OCI-LY7 (cell line): ENCODE results near the gene SF3B6.
"Not testable (repeated sequence)": the region's sequence is repeated elsewhere in the genome, so short reads cannot be mapped to it uniquely, and the experiment has no call there.

Experiments
- EZH2phosphoT487 ChIP-seq: fragments of 200-600 bp; sonication (generic); IDR thresholded peaks from 2 replicates; pipeline ENCODE4 v1.6.1; 2018; ENCODE audit warnings: low read depth, borderline replicate concordance, mild to moderate bottlenecking, mixed run types, antibody characterized with exemption, low read length, moderate library complexity, mixed read lengths
- TF ChIP-seq, protein P1 (sequence below): fragments of 200-600 bp; sonication (generic); conservative IDR thresholded peaks from 2 replicates; pipeline ENCODE4 v1.5.1; 2014; ENCODE audit warnings: mild to moderate bottlenecking, antibody characterized with exemption, low read length, moderate library complexity, mixed read lengths

DNA sequence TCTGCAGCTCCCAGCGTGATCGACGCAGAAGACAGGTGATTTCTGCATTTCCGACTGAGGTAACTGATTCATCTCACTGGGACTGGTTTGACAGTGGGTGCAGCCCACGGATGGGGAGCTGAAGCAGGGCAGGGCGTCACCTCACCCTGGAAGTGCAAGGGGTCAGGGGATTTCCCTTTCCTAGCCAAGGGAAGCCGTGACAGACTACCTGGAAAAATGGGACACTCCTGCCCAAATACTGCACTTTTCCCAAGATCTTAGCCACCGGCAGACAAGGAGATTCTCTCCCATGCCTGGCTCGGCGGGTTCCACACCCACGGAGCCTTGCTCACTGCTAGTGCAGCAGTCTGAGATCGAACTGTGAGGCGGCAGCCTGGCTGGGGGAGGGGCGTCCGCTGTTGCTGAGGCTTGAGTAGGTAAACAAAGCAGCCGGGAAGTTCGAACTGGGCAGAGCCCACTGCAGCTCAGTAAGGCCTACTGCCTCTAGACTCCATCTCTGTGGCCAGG lies 19.1 kb upstream of the SF3B6 start:
- TF ChIP-seq, protein P1, sequence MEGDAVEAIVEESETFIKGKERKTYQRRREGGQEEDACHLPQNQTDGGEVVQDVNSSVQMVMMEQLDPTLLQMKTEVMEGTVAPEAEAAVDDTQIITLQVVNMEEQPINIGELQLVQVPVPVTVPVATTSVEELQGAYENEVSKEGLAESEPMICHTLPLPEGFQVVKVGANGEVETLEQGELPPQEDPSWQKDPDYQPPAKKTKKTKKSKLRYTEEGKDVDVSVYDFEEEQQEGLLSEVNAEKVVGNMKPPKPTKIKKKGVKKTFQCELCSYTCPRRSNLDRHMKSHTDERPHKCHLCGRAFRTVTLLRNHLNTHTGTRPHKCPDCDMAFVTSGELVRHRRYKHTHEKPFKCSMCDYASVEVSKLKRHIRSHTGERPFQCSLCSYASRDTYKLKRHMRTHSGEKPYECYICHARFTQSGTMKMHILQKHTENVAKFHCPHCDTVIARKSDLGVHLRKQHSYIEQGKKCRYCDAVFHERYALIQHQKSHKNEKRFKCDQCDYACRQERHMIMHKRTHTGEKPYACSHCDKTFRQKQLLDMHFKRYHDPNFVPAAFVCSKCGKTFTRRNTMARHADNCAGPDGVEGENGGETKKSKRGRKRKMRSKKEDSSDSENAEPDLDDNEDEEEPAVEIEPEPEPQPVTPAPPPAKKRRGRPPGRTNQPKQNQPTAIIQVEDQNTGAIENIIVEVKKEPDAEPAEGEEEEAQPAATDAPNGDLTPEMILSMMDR: not testable (repeated sequence)
- not testable (repeated sequence) for TF ChIP-seq EZH2phosphoT487
